Measurements from ENCODE around the gene FGFR2.

Gene FGFR2

GRCh38 chr10:121609426-121610380 lies 11.5 kb upstream of the FGFR2 start:
- DNase-seq, result no peak

GRCh38 chr10:121608469-121609190 lies 10.4 kb upstream of the FGFR2 start:
- DNase-seq, result no peak

- DNase-seq, result no peak
Observed at GRCh38 chr10:121607310-121608055, 9.2 kb upstream of the FGFR2 start.

- no peak for DNase-seq
Observed at GRCh38 chr10:121605708-121606107, 7.5 kb upstream of the FGFR2 start.

- DNase-seq, result no peak
Observed at GRCh38 chr10:121601458-121601857, 3.2 kb upstream of the FGFR2 start.

GRCh38 chr10:121600611-121601010 lies 2.4 kb upstream of the FGFR2 start:
- DNase-seq, result no peak

- DNase-seq, result no peak
Observed at GRCh38 chr10:121599947-121600346, 1.7 kb upstream of the FGFR2 start.

- no peak for DNase-seq
Observed at GRCh38 chr10:121597504-121598262, 561 bp downstream of the FGFR2 start.

- DNase-seq, result no peak
Observed at GRCh38 chr10:121596689-121597503, 1.3 kb downstream of the FGFR2 start.

GRCh38 chr10:121595806-121596688 lies 2.2 kb downstream of the FGFR2 start:
- DNase-seq, result no peak

- no peak for DNase-seq
Observed at GRCh38 chr10:121595351-121595805, 2.9 kb downstream of the FGFR2 start.

- DNase-seq, result no peak
Observed at GRCh38 chr10:121594623-121595350, 3.5 kb downstream of the FGFR2 start.

GRCh38 chr10:121594076-121594475 lies 4.2 kb downstream of the FGFR2 start:
- no peak for DNase-seq

GRCh38 chr10:121593281-121594075 lies 4.8 kb downstream of the FGFR2 start:
- no peak for DNase-seq

GRCh38 chr10:121592155-121592890 lies 5.9 kb downstream of the FGFR2 start:
- DNase-seq, result no peak

- DNase-seq, result no peak
Observed at GRCh38 chr10:121591186-121591585, 7.1 kb downstream of the FGFR2 start.

- DNase-seq, result no peak
Observed at GRCh38 chr10:121590772-121591171, 7.5 kb downstream of the FGFR2 start.

GRCh38 chr10:121589553-121589952 lies 8.7 kb downstream of the FGFR2 start:
- no peak for DNase-seq

Data from stimulated activated naive CD4-positive, alpha-beta T cell treated with Interleukin-2 at 50 U/mL for 16 hours (primary cell).